GM19455 (cell line): ENCODE measurements around the gene SYNPO.

Experiments used
- ATAC-seq: cut with Tn5 transposase; IDR thresholded peaks from one replicate; pipeline ENCODE4 v1.9.1; 2021; ENCODE audit not compliant: unreplicated experiment

SYNPO gene

GRCh38 chr5:150689120-150689519 lies 48.7 kb downstream of the SYNPO start:
- no peak for ATAC-seq

- ATAC-seq: no peak
Measured at GRCh38 chr5:150690760-150691159, 50.3 kb downstream of the SYNPO start.

- no peak for ATAC-seq
Measured at GRCh38 chr5:150692276-150692675, 51.8 kb downstream of the SYNPO start.

- ATAC-seq: no peak
Measured at GRCh38 chr5:150694612-150695011, 54.2 kb downstream of the SYNPO start.

GRCh38 chr5:150700246-150700593 lies 59.8 kb downstream of the SYNPO start:
- peak; percentile 11 for ATAC-seq

GRCh38 chr5:150700594-150701377 lies 60.3 kb downstream of the SYNPO start, which contains the start of gene RBM22:
RBM22 (minus strand) TSS chr5:150701062; CDS start chr5:150700985, 77 bp downstream.
- peak; percentile 98 for ATAC-seq

GRCh38 chr5:150703762-150704161 lies 63.3 kb downstream of the SYNPO start:
- ATAC-seq: no peak

GRCh38 chr5:150706776-150707390 lies 66.4 kb downstream of the SYNPO start:
- ATAC-seq: no peak
